Lung microvascular endothelial cell (primary cell): ENCODE measurements around the gene PRKG2. TPM values are rescaled to one million over a fixed set of nuclear protein-coding genes. Genes with fewer than 3 reads are reported as not detected.

Experiments
- DNase-seq, 2 donors: peaks; one replicate each; pipeline versions ENCODE4 v3.0.0 to v3.0.0-alpha.2; 2010; ENCODE audit warnings: low read depth in 2 of 2
- total RNA-seq: library from RNA; depleted of rRNA; stranded (reverse); fragments of >200 nt; gene quantifications from 2 replicates; pipeline ENCODE4 v1.2.1, GENCODE V29; 2014

Gene PRKG2
- total RNA-seq, 1 donor from 2014 or later: not detected

DNA sequence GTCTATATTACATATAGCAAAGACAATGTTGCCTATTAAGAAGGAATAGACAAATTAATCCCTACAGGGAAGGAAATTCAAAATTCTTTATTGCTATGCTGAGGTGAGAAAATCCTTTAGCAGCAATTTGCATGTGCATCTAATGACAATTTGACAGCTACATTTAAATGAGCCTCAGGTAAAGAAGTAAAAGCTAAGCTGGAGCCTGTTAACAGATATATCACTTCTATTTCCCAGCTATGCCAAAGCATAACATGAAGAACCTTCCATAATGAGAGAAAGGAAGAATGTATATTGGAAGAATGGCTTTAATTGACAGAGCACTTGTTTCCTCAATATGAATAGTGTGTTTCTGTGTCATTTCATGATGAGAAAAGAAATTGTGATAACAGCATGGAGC is 112.9 kb downstream of the PRKG2 start:
- DNase-seq: no peak

DNA sequence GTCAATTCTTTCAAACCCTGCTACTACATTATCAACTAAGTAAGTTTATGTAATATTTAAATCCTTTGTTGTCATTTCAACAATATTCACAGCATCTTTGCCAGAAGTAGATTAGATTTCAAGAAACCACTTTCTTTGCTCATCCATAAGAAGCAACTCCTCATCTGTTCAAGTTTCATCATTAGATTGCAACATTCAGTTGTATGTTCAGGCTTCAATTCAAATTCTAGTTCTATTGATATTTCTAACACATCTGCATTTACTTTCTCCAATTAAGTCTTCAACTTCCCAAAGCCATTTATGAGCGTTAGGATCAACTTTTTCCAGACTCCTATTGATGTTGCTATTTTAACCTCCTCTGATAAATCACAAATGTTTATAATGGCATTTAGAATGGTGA is 118.5 kb downstream of the PRKG2 start:
- DNase-seq: no peak

DNA sequence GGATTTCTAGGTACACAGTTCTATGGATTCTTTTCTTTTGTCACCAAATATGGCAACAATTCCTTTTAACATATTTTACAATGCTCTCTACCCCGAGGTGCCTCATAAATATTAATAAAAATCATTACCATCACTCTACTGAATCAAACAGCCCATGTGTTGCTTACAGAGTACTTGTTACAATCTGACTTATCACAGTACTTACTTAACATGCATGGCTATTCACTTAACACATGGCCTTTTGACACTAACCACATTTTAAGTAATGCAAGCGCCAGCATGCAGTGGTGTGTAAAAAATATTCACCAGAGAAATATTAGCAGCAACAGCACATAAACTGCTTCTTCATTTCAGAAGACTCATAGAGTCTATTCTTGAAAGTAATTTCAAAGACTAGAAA is 119.6 kb downstream of the PRKG2 start:
- no peak for DNase-seq

GRCh38 chr4:81093720-81094401 is 121.2 kb downstream of the PRKG2 start:
- DNase-seq: no peak

DNA sequence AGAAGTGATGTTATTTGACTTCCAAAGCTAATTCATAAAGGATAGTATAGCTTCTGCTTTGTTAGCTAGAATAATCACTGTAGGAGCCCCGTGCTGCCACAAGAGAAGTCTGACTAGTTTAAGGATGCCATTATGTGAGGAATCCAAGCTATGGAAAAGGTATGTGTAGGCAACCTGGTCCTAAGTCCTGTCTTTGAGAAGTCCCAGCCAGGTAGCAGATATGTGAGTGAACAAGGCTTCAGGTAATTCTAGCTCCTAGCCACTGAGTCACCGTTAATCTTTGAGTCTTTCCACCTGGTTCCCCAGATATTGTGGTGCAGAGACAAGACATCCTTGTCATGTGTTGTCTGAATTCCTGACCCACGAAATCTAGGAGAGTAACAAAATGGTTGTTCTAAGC is 129.0 kb downstream of the PRKG2 start:
- DNase-seq: no peak

- no peak for DNase-seq
These were observed 129.7 kb downstream of the PRKG2 start for GRCh38 chr4:81085291-81085690.

DNA sequence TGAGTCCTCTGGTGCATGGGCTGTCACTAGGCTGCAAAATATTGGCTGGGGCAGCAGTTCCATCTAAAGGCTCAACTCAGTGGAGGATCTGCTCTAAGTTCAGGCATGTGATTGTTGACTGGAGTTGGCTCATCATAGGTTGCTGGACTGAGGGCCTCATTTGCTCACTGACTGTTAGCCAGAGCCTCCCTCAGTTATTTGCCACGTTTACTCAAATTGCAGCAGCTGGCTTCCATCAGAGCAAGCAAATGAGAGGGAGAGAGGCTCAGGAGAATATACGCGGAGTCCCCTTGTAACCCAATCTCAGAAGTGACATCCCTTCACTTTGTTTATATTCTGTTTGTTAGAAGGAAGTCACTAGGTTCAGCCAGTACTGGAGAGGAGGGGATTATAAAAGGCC is 130.4 kb downstream of the PRKG2 start:
- DNase-seq: no peak

GRCh38 chr4:81084029-81084428 is 131.0 kb downstream of the PRKG2 start:
- no peak for DNase-seq

GRCh38 chr4:81081156-81081555 is 133.9 kb downstream of the PRKG2 start:
- DNase-seq: no peak

- DNase-seq: no peak
These were observed 144.0 kb downstream of the PRKG2 start for GRCh38 chr4:81071013-81071412.

- peak; percentile 79 to 83 for DNase-seq
These were observed 145.2 kb downstream of the PRKG2 start for GRCh38 chr4:81069706-81070331.

- no peak for DNase-seq
These were observed 149.6 kb downstream of the PRKG2 start for GRCh38 chr4:81065446-81065845.

DNA sequence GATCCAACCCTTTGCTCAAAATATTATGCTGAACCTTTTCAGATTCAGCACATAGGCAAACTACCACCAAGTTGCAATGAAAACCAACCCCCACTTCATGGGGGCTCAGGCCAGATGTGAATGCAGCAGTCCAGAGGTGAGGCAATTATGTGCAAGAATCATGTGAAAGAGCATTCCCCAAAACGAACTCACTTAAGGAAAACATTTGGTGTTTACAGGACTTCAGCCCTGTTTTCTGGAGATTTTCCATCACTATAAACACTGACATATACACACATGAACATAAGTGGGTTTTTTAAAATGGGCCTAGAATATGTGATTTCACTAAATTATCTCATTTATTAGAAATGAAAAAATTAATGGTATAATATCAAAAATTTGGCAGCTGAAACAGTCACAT is 153.0 kb downstream of the PRKG2 start:
- DNase-seq: no peak

DNA sequence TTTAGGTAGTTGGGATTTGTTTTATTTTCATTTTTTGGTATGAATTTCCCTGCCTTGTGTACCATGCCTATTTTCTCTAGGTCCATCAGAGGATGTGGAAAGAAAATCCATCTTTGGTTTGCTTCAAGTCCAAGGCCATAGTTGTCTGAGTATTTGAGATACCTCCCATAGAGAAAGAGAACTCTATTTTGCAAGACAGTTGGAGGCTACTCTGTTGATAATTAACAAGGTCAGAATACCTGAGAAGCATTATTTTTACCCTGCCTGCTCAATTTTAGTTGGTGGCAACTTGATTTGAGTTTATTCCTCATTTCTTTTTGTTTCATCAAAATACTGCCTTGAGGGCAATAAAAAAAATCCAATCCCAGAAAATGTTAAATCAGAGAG is 153.7 kb downstream of the PRKG2 start:
- DNase-seq: no peak

DNA sequence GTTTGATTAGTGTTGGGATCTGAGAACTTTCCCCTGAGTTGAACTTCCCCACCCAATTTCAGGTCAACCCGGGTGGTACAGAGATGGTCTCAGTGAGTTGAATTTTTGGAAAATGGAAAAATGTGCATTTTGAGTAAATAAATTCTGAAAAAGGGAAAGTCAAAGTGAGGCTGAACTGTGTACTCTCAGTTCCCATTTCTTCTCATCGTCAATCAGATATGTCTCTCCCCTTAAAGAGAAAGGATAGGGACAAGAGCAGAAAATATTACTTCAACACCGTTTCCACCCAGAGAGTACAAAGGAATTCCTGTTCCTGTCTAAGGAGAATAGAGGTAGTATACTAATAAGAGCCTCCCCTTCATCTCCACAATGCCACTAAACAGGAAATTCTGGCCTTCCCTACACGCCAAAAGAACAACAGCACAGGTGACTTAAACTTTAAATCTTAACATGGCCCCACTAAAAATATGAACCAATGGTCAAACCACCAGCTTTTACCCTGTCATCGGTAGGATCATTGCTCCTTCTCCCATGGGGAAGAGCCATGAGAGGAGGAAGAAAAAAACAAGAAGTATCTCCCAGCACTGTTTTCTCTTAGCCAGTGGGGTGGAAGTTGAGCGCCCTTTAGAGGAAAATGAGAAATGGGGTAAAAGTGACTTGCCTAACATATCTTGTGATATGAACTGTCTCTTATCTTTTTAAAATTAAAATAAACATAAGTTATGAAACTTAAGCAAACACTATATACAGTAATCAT is 154.3 kb downstream of the PRKG2 start:
- no peak for DNase-seq

DNA sequence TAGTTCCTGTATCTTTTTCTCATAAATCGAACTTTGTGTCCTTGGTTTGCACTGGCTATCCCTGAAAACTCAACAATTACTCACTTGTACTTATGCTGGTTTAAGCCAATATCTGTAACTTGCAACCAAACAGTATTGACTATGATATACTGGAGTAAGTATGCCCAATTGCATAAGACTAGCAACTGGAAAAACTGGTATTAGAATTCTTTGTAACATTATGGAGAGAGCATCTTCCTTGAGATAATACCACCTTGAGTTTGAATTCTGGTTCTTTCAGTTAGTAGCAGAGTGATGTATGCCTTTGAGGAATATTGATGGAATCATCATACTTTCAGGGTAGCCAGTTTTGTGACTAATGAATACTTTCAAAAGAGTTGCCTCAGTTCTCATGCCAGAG is 156.4 kb downstream of the PRKG2 start:
- DNase-seq: no peak

DNA sequence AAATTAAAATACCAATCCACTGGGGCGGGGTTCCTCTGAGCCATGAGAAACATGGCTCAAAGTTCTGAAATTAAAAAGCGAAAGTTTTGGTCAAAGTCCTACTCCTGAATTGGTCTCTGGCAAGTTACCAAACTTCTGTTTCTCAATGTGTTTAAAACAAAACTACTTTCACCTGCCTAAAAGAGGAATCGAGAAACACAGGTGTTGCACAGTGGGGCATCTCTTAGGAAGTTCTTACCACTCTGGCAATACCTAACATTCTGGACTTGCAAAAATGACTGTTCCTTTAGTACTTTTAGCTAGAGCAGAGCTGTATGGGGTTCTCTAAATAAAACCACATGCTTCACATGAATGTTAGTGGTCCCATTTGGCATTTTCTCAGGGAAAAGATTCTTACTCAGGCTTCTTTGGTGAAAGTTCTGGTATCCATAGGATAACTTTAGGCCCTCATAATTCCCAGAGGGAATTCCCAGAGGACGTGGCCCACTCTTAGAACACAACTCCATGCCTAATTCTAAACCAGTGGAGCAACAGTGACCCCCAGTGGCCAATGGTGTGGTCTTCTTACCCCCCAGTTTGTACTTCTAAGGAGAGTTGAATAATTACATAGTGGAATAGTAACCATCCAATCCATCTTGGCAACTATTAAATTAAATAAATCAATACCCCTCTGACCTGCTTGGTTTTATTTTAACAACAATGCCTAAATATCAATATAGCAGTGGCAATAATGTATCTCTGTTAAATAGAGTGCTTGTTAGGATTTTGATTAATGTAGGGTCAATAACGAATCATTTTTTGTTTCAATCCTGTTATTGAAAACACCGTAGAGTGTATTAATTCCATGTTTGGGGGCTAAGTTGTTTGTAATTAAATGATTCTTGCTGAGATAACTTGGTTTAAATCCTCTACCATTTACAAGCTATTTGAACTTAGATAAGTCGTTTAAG is 162.6 kb downstream of the PRKG2 start:
- DNase-seq: peak; percentile 54 to 66

DNA sequence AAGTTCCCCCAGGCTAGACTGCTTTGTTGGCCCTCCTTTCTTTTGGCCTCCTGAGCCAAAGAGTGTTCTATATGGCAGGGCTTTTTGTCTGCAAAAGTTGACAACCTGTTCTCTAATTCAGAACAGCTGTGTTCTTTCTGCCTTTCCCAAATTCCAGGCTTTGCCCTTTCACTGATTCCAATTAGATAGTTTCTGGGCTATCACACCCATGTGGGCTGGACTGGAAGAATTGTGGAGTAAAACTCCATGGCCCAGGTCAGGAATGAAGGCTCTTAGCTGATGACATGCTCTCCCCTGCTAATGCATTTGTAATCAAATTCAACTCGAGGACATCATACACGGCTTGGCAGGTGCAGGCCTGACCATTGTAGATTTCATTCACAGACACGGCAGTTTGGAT is 165.1 kb downstream of the PRKG2 start:
- no peak for DNase-seq

DNA sequence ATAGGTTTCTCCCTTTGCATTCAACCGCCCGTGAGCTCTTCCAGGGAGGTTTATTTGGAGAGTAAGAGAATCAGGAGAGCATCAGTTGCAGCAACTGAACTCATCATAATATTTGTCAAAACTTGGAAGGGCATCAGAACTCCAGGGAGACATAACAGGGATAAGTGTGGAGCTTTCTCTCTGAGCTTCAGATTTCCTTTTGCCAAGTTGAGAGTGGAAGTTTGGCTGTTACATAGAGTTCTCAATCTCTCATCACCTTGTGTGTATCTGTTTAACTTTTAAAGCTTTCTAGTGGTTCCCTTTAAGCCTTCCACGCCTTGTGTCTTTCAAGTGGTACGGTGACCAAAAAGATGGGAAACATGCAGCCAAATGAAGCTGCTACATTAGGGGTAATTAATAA is 165.7 kb downstream of the PRKG2 start:
- DNase-seq: no peak

- DNase-seq: no peak
These were observed 172.2 kb downstream of the PRKG2 start for GRCh38 chr4:81042578-81043365.
